ACHN (cell line): Measurements from ENCODE around the gene TTLL9.

Experiments used
- DNase-seq: peaks from one replicate; pipeline ENCODE4 v3.0.0-alpha.2; 2015
- in situ Hi-C: cut with HindIII; loops from 2 replicates; pipeline ENCODE4 v1.10.0; 2017; ENCODE audit warnings: low sequenced_read_pairs, low pct_ligation_motif_present, low pct_unique_long_range_greater_than_20kb

The TTLL9 gene

GRCh38 chr20:31870726-31871617 lies 538 bp downstream of the TTLL9 start:
- DNase-seq: no peak
- in situ Hi-C loops: no loop called here

DNA sequence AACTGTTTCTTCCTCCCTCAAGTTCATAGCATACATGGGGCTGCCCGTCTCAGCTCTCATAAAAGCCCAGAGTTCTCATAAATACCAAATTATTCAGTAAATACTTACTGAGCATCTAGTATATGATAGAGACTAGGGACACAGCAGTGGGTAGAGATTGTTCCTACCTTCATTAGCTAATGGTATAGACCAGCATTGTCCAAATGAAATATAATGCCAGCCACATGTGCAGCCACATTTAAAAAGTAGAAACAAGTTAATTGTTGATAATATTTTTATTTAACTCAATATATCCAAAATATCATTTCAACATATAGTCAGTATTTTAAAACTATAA lies 1.2 kb downstream of the TTLL9 start:
- DNase-seq: no peak
- in situ Hi-C loops: no loop called here

- in situ Hi-C loops: no loop called here
These were observed 2.0 kb downstream of the TTLL9 start for GRCh38 chr20:31872406-31872805.

GRCh38 chr20:31875671-31876070 lies 5.2 kb downstream of the TTLL9 start:
- DNase-seq: no peak
- in situ Hi-C loops: no loop called here

More at GRCh38 chr20:31872406-31872805, 2.0 kb downstream of the TTLL9 start:
- no peak for DNase-seq

DNA sequence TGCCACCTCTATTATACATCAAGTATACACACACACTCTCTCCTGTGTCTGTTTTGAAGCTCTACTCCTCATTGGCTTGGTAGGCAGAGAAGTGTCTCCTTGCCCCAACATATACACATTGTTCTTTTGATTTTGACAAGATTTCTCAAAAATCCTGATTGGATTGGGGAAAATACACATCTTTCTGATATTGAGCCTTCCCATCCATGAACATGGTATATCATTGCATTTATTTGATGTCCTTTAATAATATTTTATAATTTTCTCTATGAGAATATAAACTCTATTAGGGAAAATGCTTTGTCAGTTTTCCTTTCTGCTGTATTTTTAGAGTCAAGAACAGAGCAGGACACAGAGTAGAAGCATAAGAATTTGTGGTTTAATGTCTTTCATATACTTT lies 7.2 kb downstream of the TTLL9 start:
- DNase-seq: no peak
- in situ Hi-C loops: no loop called here

DNA sequence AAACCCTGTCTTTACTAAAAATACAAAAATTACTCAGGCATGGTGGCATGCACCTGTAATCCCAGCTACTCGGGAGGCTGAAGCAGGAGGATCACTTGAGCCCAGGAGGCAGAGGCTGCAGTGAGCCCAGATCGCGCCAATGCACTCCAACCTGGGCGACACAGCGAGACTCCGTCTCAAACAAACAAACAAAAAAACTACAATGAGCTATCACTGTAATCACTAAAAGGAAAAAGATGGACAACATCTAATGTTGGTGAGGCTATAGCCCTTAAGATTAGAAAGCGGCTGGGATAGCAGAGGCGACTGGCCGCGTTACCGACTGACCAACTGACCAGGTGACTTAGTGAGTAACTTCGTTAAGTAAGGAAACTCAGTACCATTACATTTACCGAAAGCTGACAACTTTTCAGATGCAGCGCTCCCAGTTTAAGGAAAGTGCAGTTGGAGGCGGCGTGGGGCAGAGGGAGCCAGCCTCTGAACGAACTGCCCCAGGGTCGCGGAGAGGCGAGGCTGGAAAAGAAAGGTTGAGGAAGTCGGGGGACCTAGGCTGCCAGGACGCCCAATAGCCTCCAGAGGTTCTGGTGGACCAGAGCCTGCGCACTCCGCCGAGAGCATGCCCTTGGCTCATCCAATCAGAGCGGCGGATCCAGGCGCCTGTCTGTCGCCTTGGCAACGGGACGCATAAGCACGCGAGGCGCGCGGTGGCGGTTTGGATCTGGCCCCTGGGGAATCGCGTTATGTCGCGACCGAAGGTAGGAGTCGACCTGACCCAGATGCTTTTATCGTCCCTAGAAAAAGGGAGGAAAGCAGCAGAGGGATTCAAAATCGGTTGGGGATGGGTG lies 8.9 kb downstream of the TTLL9 start:
- in situ Hi-C loops: no loop called here
- peak; percentile 96 for DNase-seq

DNA sequence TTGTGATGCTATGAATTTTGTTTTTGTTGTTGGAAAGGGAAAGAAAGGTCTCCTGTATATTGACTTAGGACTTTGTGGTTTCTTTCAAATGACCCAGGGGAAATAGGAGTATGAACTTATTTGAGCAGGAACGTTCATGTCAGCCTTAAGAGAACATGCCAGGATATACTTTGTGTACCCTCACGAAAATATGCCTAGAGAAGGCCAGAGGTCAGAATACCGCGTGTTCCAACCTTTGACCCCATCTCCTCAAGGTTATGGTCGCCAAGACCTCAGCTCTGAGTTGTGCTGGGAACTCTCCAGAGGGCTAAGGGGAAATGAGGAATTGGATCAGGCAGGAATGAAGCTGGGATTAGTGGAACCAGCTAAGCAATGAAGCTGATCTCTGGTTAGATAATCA lies 11.5 kb downstream of the TTLL9 start:
- DNase-seq: no peak
- in situ Hi-C loops: no loop called here

DNA sequence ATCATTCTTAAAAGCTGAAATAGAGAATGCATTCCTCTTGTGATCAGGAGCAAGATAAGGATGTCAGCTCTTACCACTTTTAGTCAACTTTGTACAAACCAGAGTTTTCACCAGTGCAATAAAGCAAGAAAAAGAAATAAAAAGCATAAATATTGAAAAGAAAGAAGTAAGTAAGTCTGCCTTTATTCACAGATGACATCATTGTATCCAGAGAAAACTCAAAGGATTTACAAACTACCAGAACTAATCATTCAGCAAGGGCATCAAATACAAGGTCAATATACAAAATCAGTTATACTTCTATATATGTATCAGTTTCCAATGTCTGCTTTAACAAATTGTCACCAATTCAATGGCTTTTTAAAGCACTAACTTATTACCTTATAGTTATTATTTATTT lies 13.4 kb downstream of the TTLL9 start:
- DNase-seq: no peak
- in situ Hi-C loops: no loop called here

DNA sequence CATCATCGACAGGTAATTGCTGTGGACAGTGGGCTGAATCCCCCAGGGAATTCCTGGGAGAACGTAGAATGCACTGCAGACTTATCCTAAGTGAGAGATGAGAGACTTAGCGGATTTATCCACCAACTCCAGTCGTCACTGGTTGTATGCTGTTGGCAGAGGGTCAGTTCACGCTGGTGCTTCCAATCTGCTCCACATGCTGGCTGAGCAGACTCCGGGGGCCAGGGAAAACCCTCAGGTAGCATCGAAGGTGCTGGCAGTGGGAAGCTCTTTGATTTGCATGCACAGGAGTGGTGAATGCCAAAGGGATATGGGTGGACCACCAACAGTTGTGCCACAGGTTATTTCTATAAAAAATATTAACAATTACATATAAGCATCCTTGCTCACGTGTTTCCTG lies 20.2 kb downstream of the TTLL9 start:
- in situ Hi-C loops: no loop called here
- no peak for DNase-seq

GRCh38 chr20:31894980-31895675 lies 24.7 kb downstream of the TTLL9 start:
- no peak for DNase-seq
- in situ Hi-C loops: no loop called here

DNA sequence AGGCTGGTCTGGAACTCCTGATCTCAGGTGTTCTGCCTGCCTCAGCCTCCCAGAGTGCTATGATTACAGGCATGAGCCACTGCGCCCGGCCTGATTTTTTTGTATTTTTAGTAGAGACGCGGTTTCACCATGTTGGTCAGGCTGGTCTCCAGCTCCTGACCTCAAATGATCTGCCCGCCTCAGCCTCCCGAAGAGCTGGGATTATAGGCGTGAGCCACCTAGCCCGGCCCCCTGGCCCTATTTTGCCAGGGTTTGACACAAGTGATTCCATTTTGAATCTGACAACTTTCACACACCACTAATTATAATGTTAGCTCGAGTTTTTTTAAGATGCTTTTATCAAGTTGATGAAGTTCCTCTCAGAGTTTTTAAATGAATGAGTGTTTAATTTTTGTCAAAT lies 25.6 kb downstream of the TTLL9 start:
- in situ Hi-C loops: no loop called here
- DNase-seq: no peak

GRCh38 chr20:31897541-31897940 lies 27.1 kb downstream of the TTLL9 start:
- no peak for DNase-seq
- in situ Hi-C loops: no loop called here

- in situ Hi-C loops: no loop called here
- DNase-seq: no peak
These were observed 31.2 kb downstream of the TTLL9 start for GRCh38 chr20:31901615-31902014.

GRCh38 chr20:31903627-31904386 lies 33.4 kb downstream of the TTLL9 start:
- no peak for DNase-seq
- in situ Hi-C loops: no loop called here

- no peak for DNase-seq
- in situ Hi-C loops: no loop called here
These were observed 35.6 kb downstream of the TTLL9 start for GRCh38 chr20:31906001-31906400.

DNA sequence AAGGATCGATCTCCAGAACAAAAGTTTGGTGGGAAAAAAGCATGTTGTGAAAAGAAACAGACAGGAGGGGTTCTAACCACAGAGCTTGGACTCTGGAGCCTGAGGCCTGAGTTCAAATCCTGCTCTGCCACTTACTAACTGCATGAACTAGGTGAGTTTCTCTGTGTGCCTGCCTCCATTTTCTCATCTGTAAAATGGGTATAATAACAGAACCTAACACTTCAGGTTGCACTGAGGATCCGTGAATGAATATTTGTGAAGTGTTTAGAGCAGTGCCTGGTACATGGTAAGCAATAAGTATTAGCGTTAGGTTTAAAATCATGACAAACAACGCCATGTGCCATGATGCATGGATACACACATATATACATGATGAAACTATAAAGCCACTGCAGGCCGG lies 36.6 kb downstream of the TTLL9 start:
- no peak for DNase-seq
- in situ Hi-C loops: no loop called here

DNA sequence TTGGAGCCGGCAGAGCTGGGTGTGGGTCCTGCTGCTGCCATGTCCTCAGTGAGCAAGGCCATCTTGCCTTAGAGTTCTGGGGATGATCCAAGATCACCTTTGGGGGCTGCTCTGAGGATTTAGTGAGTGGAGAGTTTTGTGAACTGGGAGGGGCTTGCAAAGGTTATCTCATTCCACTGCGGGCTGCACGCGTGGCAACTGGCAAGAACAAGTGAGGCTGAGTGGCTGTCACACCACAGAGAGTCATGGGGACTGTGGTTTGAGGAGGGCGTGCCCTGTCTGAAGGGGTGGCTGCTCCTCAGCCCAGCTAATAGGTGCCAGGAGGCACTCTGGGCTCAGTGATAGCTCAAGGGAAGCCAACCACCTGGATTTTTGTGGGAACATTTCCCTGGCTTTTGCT lies 37.6 kb downstream of the TTLL9 start:
- DNase-seq: no peak
- in situ Hi-C loops: no loop called here

GRCh38 chr20:31908424-31908823 lies 38.0 kb downstream of the TTLL9 start:
- in situ Hi-C loops: no loop called here

More at GRCh38 chr20:31908424-31908823, 38.0 kb downstream of the TTLL9 start:
- no peak for DNase-seq
